Activated naive CD4-positive, alpha-beta T cell treated with anti-CD3 and anti-CD28 coated beads, Interleukin-2, amount 10 ng/mL, durations not matched to agents 7 days and 5 days (primary cell): ENCODE data around the gene CACNA2D3.

Experiments
- CTCF ChIA-PET: fragments of 350-600 bp; sonication (Branson Sonifier 250); formaldehyde crosslinking; loops from one replicate; lab custom pipeline; 2021; ENCODE audit warnings: antibody characterized with exemption; lab: Charles Lee
- DNase-seq: peaks from one replicate; pipeline ENCODE4 v3.0.0-alpha.2; 2020
- H3K27ac Mint-ChIP-seq: one replicate; pipeline ENCODE4 v1.8.0; 2021; ENCODE audit warnings: mild to moderate bottlenecking, moderate library complexity, mixed read lengths
- H3K27me3 Mint-ChIP-seq: one replicate; pipeline ENCODE4 v1.8.0; 2021; ENCODE audit warnings: mild to moderate bottlenecking, mixed read lengths
- H3K36me3 Mint-ChIP-seq: one replicate; pipeline ENCODE4 v1.8.0; 2021; ENCODE audit warnings: mixed read lengths
- H3K4me1 Mint-ChIP-seq: one replicate; pipeline ENCODE4 v1.8.0; 2021; ENCODE audit warnings: mixed read lengths
- H3K4me3 Mint-ChIP-seq: one replicate; pipeline ENCODE4 v1.8.0; 2021; ENCODE audit warnings: mild to moderate bottlenecking, moderate library complexity, mixed read lengths
- H3K9me3 Mint-ChIP-seq: one replicate; pipeline ENCODE4 v1.8.0; 2021; ENCODE audit warnings: mixed read lengths

The CACNA2D3 gene

DNA sequence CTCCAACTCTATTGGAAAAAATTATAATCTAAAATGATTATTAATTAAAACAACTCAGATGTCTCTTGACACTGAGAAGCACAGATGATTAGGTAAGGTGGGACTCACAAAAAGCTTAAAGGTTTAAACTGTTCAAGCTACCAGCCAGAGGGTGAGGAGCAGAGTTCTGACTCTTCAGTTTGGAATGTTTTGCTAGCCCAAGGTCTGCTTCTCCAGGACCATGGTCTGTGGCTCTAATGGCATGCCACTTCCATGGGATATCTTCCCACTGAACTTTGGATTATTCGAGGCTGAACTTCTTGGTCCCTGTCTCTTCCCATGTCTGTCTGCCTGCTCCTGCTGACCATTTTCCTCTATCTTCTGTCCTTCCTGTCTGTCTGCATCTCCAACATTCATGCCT, 49.2 kb downstream of the CACNA2D3 start:
- H3K36me3 Mint-ChIP-seq, result no peaks in the 10 kb centered on the region

DNA sequence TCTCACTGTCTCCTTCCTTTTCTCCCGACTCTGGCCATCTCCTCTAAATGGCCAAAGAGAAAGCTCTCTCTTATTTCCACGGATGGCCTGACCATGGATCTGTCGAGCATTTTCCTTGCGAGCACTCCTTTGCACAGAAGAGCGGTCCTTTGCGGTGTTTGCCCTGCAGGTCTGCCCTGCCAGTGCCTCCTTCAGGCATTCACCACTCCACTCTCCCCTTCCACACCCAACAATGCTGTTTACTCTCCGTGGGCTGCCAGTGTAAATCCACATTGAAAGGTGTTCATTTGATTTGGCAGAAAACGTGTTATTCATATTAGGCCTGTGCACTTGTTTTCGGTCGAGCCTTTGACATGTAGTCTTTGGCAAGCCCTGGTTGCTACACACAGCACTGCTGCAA, 49.6 kb downstream of the CACNA2D3 start:
- Mint-ChIP-seq H3K4me1 (no peaks in the 10 kb centered on the region), H3K9me3 (peaks cover 2% of the 10 kb centered on the region), H3K36me3 (no peaks in the 10 kb centered on the region), H3K27me3 (no peaks in the 10 kb centered on the region), H3K4me3 (no peak overlapping the region), H3K27ac (no peak overlapping the region)
- CTCF ChIA-PET, result no interaction called here
- no peak for DNase-seq

More for the DNA sequence above, 49.2 kb downstream of the CACNA2D3 start:
- Mint-ChIP-seq H3K27ac (no peak overlapping the region), H3K9me3 (peaks cover 2% of the 10 kb centered on the region), H3K4me1 (no peaks in the 10 kb centered on the region), H3K4me3 (no peak overlapping the region), H3K27me3 (no peaks in the 10 kb centered on the region)
- no peak for DNase-seq
- CTCF ChIA-PET, result no interaction called here

DNA sequence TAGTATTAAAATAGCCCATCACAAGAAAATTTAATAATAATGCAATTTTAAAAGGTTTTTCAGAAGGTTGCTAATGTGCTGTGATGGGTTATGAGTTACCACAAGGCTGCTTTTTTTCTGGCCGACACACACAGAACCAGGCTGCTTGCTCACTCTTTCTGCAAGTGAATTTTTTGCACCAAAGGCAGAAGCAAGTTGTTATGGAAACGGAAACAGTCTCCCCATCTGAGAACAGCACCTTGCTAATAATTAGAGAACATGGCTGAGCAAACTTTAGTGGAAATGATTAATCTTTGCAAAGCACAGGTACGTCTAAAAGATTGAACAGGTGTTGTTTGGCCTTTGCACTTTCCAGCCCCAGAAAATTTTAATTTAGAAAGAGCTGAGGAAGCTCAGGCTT, 51.0 kb downstream of the CACNA2D3 start:
- Mint-ChIP-seq H3K9me3 (peaks cover 2% of the 10 kb centered on the region), H3K27ac (no peak overlapping the region), H3K27me3 (no peaks in the 10 kb centered on the region), H3K4me3 (no peak overlapping the region), H3K36me3 (no peaks in the 10 kb centered on the region), H3K4me1 (no peaks in the 10 kb centered on the region)
- no peak for DNase-seq
- CTCF ChIA-PET, result no interaction called here

DNA sequence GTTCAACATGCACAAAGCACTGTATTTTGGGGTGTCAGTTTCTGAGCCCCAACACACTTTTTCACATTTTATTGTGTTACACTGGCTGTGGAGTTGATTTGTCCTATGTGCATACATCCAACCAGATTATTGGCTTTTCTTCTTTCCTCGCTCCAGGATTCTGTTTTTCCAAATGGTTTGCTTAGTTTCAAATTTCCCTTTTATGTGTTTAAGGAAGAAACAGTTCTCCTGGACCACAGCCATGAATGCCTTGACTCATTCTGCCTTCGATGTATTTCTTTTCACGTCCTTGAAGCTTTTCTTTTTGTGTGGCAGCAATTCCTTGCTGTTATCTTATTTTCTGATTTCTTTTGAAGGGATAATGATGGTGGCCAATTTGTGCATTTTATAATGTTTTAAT, 53.8 kb downstream of the CACNA2D3 start:
- Mint-ChIP-seq H3K36me3 (no peaks in the 10 kb centered on the region), H3K27ac (no peak overlapping the region), H3K9me3 (no peaks in the 10 kb centered on the region), H3K27me3 (no peaks in the 10 kb centered on the region), H3K4me3 (no peak overlapping the region), H3K4me1 (no peaks in the 10 kb centered on the region)
- no peak for DNase-seq
- CTCF ChIA-PET, result no interaction called here

DNA sequence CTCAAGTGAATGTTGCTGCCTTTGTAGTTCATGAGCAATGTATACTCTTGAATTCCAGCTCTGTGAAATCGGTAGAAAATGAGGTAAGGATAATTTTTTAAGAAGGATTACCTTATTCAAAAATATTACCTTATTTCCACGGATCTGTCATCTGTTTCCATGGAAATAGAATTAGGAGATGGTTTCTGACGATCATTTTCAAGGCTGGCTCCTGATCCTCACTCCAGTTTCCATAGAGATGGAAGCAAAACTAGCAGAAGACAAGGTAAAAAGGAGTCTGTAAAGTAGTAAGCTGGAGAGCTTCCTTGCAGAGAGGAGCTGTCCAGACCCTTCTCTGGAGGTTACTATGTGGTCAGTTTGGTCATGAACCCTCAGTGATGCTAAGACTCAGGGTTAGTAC, 55.5 kb downstream of the CACNA2D3 start:
- Mint-ChIP-seq H3K4me3 (no peak overlapping the region), H3K27me3 (no peaks in the 10 kb centered on the region), H3K9me3 (no peaks in the 10 kb centered on the region), H3K27ac (no peak overlapping the region), H3K4me1 (no peaks in the 10 kb centered on the region), H3K36me3 (no peaks in the 10 kb centered on the region)
- CTCF ChIA-PET, result interaction anchor here (1.5 kb wide), 1 partner anchor 10 kb away, joined by 3 read pairs; no protein-coding TSS in a partner anchor
- no peak for DNase-seq

DNA sequence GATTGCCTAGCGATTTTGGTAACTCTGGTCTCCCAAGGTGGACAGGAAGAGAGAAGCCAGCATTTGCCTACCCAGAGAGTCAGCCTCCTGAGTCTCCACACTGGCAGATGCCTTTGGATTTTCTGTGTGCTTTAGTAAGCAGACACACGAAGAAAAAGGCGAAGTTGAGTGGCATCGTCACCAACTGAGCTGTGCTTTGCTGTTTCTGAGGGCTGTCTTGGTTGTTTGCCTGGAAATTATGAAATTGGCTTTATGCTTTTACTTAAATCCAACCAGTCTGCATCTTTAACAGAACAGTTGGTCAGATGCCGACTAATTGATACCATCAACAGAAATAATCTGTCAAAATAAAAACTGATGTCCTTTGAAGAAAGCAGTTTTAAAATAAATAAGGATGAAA, 56.0 kb downstream of the CACNA2D3 start:
- H3K9me3 Mint-ChIP-seq, result no peaks in the 10 kb centered on the region
- no peaks in the 10 kb centered on the region for H3K36me3 Mint-ChIP-seq
- no peaks in the 10 kb centered on the region for H3K27me3 Mint-ChIP-seq
- CTCF ChIA-PET, result interaction anchor here (1.5 kb wide), 1 partner anchor 9 kb away, joined by 3 read pairs; no protein-coding TSS in a partner anchor
- H3K4me3 Mint-ChIP-seq, result no peak overlapping the region
- no peaks in the 10 kb centered on the region for H3K4me1 Mint-ChIP-seq
- DNase-seq, result no peak
- H3K27ac Mint-ChIP-seq, result no peak overlapping the region

DNA sequence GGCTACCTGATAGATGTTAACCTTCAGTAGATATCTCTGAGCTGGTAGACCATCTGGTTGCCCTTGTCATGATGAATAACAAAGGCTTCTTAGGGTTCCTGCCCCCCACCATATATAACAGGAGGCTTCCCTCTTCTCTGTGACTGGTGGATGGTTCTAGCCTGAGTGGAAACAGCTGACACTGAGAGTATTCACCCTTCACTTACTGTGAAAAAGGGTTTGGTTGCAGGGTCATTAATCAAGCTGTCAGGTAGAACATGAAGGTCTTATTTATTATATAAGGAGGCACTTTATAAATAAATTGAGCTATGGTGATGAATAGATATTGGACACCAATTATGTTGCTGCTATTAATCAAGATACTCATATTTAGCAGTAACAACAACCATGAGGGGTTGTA, 58.6 kb downstream of the CACNA2D3 start:
- H3K4me1 Mint-ChIP-seq, result no peaks in the 10 kb centered on the region
- no peak for DNase-seq
- H3K27ac Mint-ChIP-seq, result no peak overlapping the region
- CTCF ChIA-PET, result no interaction called here
- H3K27me3 Mint-ChIP-seq, result no peaks in the 10 kb centered on the region
- no peak overlapping the region for H3K4me3 Mint-ChIP-seq
- H3K36me3 Mint-ChIP-seq, result no peaks in the 10 kb centered on the region
- no peaks in the 10 kb centered on the region for H3K9me3 Mint-ChIP-seq

DNA sequence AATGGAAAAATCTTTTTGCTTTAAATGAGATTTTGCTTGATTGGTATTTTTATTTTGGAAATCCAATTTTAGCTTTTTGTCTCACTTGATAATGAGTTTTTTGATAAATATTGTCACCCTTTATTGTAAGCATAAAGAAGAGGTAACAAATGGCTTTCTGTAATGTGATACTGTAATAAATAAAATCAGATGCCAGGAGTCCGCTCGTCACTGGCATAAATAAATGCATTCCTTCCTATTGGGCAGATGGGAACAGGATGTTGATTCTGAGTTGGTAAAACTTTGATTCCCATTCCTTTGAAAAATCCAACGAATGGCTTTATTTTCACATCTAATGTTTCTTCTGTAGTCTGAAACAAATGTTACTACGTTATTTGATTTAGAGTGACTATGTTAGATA, 59.9 kb downstream of the CACNA2D3 start:
- Mint-ChIP-seq H3K27me3 (no peaks in the 10 kb centered on the region), H3K4me3 (no peak overlapping the region), H3K36me3 (no peaks in the 10 kb centered on the region), H3K9me3 (peaks cover 2% of the 10 kb centered on the region), H3K27ac (no peak overlapping the region), H3K4me1 (no peaks in the 10 kb centered on the region)
- no peak for DNase-seq
- CTCF ChIA-PET, result no interaction called here

DNA sequence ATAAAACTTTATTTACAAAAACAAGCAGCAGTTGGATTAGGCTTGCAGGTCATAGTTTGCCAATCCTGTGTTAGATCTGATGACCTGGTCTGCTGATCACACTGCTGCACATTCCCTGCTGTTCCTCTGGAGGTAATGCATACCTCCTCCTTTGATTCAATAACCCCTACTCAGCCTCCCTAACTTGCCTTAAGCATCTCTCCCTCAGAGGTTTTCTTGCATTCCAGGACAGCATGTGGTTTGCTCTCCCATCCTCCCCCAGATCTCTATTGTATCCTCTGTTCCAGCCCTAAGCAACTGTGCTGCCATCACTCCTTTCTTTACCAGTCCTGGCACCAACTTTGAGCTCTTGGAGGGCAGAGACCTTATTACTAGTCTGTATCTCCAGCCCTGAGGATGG, 63.4 kb downstream of the CACNA2D3 start:
- no peaks in the 10 kb centered on the region for H3K36me3 Mint-ChIP-seq
- H3K27ac Mint-ChIP-seq, result no peak overlapping the region
- H3K27me3 Mint-ChIP-seq, result no peaks in the 10 kb centered on the region
- CTCF ChIA-PET, result no interaction called here
- peaks cover 10% of the 10 kb centered on the region for H3K9me3 Mint-ChIP-seq
- no peak overlapping the region for H3K4me3 Mint-ChIP-seq
- no peaks in the 10 kb centered on the region for H3K4me1 Mint-ChIP-seq
- no peak for DNase-seq

DNA sequence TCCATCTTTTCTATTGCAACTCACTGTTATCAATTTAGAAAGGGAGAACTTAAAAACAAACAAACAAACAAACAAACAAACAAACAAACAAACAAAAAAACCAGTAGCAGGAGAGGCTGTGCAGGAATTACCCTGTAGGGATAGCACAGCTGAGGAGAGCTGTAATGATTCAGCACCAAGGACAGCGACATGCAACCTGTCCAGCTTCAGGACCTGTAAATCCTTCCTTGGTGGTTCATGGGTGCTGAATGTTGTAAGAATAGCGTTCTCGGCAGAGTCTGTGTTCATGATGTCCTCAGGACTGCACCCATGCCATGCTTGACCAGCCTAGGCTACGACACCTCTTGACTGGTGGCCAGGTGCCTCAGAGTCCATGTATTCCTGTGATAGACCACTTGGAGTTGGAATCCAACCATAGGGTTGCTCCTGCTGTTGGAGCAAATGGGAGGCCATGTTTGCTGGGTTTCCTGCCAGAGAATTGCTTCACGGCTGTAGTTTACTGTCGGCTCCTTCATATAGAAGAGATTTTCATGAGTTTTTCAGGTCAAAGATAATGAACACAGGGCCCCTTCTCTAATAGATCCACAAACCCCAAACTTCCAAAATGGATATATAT, 65.9 kb downstream of the CACNA2D3 start:
- no peak overlapping the region for H3K27ac Mint-ChIP-seq
- CTCF ChIA-PET, result interaction anchor here (0.8 kb wide), 1 partner anchor 10 kb away, joined by 3 read pairs; no protein-coding TSS in a partner anchor
- H3K4me1 Mint-ChIP-seq, result no peaks in the 10 kb centered on the region
- no peak overlapping the region for H3K4me3 Mint-ChIP-seq
- no peaks in the 10 kb centered on the region for H3K36me3 Mint-ChIP-seq
- H3K9me3 Mint-ChIP-seq, result peaks cover 10% of the 10 kb centered on the region
- H3K27me3 Mint-ChIP-seq, result no peaks in the 10 kb centered on the region
- peak; percentile 56 for DNase-seq

DNA sequence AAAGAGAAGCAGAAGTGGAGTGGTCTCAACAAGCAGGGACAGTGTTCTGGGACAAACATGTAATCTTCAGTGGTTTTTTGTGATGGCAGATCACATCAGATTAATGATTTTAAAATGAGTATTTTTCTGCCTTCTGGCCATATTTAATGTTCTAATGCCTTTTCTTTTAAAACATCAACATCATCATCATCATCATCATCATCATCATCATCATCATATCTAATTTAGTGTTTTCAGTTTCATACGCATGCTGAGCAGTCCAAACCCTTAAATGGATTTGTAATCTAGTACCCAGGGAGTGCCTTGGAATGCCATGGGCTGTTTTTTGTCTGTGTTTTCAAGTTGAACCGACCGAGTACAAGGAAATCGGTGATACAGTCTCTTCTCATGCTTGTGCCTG, 68.9 kb downstream of the CACNA2D3 start:
- DNase-seq, result no peak
- H3K4me1 Mint-ChIP-seq, result no peaks in the 10 kb centered on the region
- no peaks in the 10 kb centered on the region for H3K36me3 Mint-ChIP-seq
- CTCF ChIA-PET, result no interaction called here
- H3K27me3 Mint-ChIP-seq, result no peaks in the 10 kb centered on the region
- H3K9me3 Mint-ChIP-seq, result peaks cover 9% of the 10 kb centered on the region
- H3K4me3 Mint-ChIP-seq, result no peak overlapping the region
- no peak overlapping the region for H3K27ac Mint-ChIP-seq

DNA sequence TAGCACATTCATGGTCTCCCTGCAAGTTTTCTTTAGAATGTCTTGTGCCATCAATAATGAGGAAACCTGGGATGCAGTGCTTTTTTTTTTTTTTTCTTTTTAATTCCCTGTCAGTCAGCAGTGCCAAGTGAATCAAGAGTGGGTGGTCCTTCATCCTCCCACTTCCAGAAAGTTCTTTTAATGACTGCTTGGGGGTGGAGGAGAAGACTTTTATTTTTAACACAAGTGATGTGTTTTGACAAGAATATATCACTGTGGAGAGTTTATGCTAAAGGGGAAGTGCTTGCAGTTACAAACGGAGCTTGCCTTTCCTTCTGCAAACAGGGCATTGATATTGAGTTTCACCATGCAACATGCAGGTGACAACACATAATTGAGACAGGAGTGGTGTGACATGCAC, 69.7 kb downstream of the CACNA2D3 start:
- H3K4me3 Mint-ChIP-seq, result no peak overlapping the region
- H3K27me3 Mint-ChIP-seq, result no peaks in the 10 kb centered on the region
- CTCF ChIA-PET, result interaction anchor here (0.6 kb wide), 1 partner anchor 140 kb away, joined by 3 read pairs; no protein-coding TSS in a partner anchor

DNA sequence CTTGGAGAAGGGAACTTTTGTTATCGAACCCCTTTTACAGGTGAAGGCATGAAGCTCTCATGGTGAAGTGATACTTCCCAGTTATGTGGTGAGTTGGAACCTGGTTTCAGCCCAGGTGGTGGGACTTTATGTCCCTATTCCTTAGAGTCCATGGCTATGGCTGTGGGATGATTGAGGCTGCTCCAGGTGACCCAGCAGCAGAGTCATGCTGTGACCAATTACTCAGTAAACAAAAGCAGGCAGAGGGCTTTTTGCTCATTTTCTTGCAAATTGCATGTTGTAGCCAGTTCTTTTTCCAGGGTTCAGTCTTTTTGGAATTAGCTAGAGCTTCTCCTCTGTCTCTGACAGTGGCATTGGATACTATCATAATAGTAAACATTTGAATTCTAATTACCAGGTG, 70.7 kb downstream of the CACNA2D3 start:
- CTCF ChIA-PET, result no interaction called here
- no peaks in the 10 kb centered on the region for H3K27me3 Mint-ChIP-seq
- H3K4me1 Mint-ChIP-seq, result no peaks in the 10 kb centered on the region
- H3K27ac Mint-ChIP-seq, result no peak overlapping the region
- H3K4me3 Mint-ChIP-seq, result no peak overlapping the region
- H3K36me3 Mint-ChIP-seq, result no peaks in the 10 kb centered on the region
- H3K9me3 Mint-ChIP-seq, result peaks cover 7% of the 10 kb centered on the region
- no peak for DNase-seq

More for the DNA sequence above, 69.7 kb downstream of the CACNA2D3 start:
- Mint-ChIP-seq H3K4me1 (no peaks in the 10 kb centered on the region), H3K27ac (no peak overlapping the region), H3K36me3 (no peaks in the 10 kb centered on the region), H3K9me3 (peaks cover 9% of the 10 kb centered on the region)
- no peak for DNase-seq

DNA sequence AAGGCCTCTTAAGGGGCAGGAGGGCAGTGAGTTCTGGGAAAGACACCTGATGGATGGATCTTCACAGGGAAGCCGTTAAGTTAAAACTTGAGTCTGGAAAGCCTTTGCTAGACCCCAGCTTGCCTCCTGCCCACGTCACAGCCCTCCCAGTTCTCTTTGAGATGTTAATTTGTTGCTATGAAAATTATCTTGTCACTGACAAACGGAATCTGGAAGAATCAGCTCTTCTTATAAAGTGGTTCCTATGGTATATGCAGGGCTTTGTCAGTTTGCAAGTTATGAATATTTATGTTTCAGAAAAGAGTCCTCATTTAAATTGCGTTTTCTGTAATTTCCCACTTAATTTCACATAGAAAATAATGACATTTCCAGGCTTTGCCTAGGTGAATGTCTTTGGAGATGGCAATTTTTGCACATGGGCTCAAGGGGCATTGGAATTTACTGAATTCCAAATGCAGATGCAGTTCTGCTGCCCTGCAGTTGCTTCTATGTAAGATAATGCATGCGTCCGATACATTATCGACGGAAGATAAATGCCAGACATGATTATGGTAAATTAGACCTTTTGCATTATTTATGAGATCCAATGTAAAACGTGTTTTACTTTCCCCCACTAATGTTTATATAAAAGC, 74.1 kb downstream of the CACNA2D3 start:
- H3K27me3 Mint-ChIP-seq, result no peaks in the 10 kb centered on the region
- no peak overlapping the region for H3K4me3 Mint-ChIP-seq
- CTCF ChIA-PET, result no interaction called here
- H3K9me3 Mint-ChIP-seq, result peaks cover 2% of the 10 kb centered on the region
- DNase-seq, result no peak
- H3K27ac Mint-ChIP-seq, result no peak overlapping the region
- no peaks in the 10 kb centered on the region for H3K36me3 Mint-ChIP-seq
- H3K4me1 Mint-ChIP-seq, result no peaks in the 10 kb centered on the region

DNA sequence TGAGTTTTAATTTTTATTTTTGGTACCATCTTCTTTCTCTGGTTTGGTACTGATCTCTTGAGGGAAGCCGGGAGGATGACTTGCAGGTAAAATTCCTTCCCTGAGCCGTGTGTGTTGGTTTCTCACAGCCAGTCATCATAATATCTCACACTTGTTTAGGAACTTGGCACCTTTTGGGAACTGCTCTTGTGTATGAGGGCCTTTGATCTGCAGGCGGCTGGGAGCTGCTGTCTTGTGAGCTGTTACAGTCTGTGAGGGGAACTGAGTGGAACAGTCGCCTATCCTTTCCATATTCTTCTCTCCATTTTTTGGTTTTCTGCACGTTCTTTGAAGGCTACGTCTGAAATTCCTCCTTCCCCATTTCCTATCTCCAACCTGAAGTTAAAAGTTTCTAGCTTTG, 75.2 kb downstream of the CACNA2D3 start:
- H3K4me1 Mint-ChIP-seq, result no peaks in the 10 kb centered on the region
- CTCF ChIA-PET, result no interaction called here

More for the DNA sequence above, 75.2 kb downstream of the CACNA2D3 start:
- H3K27ac Mint-ChIP-seq, result no peak overlapping the region
- no peaks in the 10 kb centered on the region for H3K27me3 Mint-ChIP-seq
- peaks cover 2% of the 10 kb centered on the region for H3K9me3 Mint-ChIP-seq
- no peak overlapping the region for H3K4me3 Mint-ChIP-seq
- no peak for DNase-seq
- H3K36me3 Mint-ChIP-seq, result no peaks in the 10 kb centered on the region
